MCF 10A (cell line): ENCODE measurements around the gene TMEM132D. TPM values are rescaled to one million over a fixed set of nuclear protein-coding genes. Genes with fewer than 3 reads are reported as not detected.

ENCODE experiments used
- BruUV-seq: library from RNA; stranded (reverse); fragments of 400-500 nt; replicated peaks from 2 replicates; lab custom pipeline; 2021; lab: Mats Ljungman, UMichigan
- CTCF ChIA-PET: fragments of 300-600 bp; sonication (Branson Sonifier 250); formaldehyde crosslinking; extraction: SDS; loops from one replicate; lab custom pipeline; 2021; ENCODE audit warnings: antibody characterized with exemption, inconsistent platforms; lab: Yijun Ruan, JAX
- POLR2A ChIA-PET: fragments of 300-600, 350-650 bp; sonication (Branson Sonifier 250); formaldehyde crosslinking; extraction: SDS; loops from one replicate; lab custom pipeline; 2020; ENCODE audit warnings: antibody characterized with exemption, inconsistent platforms; lab: Yijun Ruan, JAX
- DNase-seq: peaks from one replicate; pipeline ENCODE4 v3.0.0-alpha.2; 2018; ENCODE audit not compliant: unreplicated experiment
- H3K27ac Mint-ChIP-seq: one replicate; pipeline ENCODE4 v1.8.0; 2022; ENCODE audit warnings: mild to moderate bottlenecking, low read depth, mixed read lengths; ENCODE audit not compliant: unreplicated experiment
- H3K27me3 Mint-ChIP-seq: one replicate; pipeline ENCODE4 v1.8.0; 2022; ENCODE audit warnings: mixed read lengths; ENCODE audit not compliant: insufficient read depth, unreplicated experiment
- H3K36me3 Mint-ChIP-seq: one replicate; pipeline ENCODE4 v1.8.0; 2022; ENCODE audit warnings: mild to moderate bottlenecking, moderate library complexity, mixed read lengths; ENCODE audit not compliant: insufficient read depth, unreplicated experiment
- H3K4me1 Mint-ChIP-seq: one replicate; pipeline ENCODE4 v1.8.0; 2022; ENCODE audit warnings: mixed read lengths; ENCODE audit not compliant: insufficient read depth, unreplicated experiment
- H3K4me3 Mint-ChIP-seq: one replicate; pipeline ENCODE4 v1.8.0; 2022; ENCODE audit warnings: mild to moderate bottlenecking, moderate library complexity, mixed read lengths; ENCODE audit not compliant: unreplicated experiment
- H3K9me3 Mint-ChIP-seq: one replicate; pipeline ENCODE4 v1.8.0; 2022; ENCODE audit warnings: mixed read lengths; ENCODE audit not compliant: unreplicated experiment
- CTCF ChIP-seq: fragments of 200-600 bp; IDR thresholded peaks from one replicate; pipeline ENCODE4 v1.8.0; 2022; ENCODE audit warnings: antibody characterized with exemption, mild to moderate bottlenecking; ENCODE audit not compliant: unreplicated experiment
- intact Hi-C: fragments of 100-400 bp; cut with micrococcal nuclease; formaldehyde crosslinking; loops from 2 replicates; pipeline ENCODE4 v1.14.1; 2022
- total RNA-seq: library from RNA; stranded (reverse); gene quantifications from 2 replicates; pipeline ENCODE4 v1.2.3, GENCODE V29; 2022

TMEM132D gene
- total RNA-seq, 1 experiment from 2014 or later: not detected

- Mint-ChIP-seq H3K36me3 (no peaks in the 10 kb centered on the region), H3K27me3 (no peaks in the 10 kb centered on the region), H3K4me3 (no peak overlapping the region), H3K9me3 (peaks cover 41% of the 10 kb centered on the region), H3K4me1 (no peaks in the 10 kb centered on the region), H3K27ac (no peak overlapping the region)
- intact Hi-C loops: no loop called here
- ChIA-PET CTCF (interaction anchor here (0.6 to 1.6 kb wide), 5 partner anchors 68 to 724 kb away, joined by 3 to 5 read pairs (median 4); no protein-coding TSS in a partner anchor), POLR2A (no interaction called here)
- TF ChIP-seq CTCF: no peak
- no TSS peak for BruUV-seq
- no peak for DNase-seq
Observed at GRCh38 chr12:129186952-129187351, 716.9 kb downstream of the TMEM132D start.

- POLR2A ChIA-PET: no interaction called here
- no peak overlapping the region for H3K27ac Mint-ChIP-seq
Observed at GRCh38 chr12:129185855-129186254, 718.0 kb downstream of the TMEM132D start.

GRCh38 chr12:129184127-129184928 is 719.5 kb downstream of the TMEM132D start:
- ChIA-PET POLR2A (no interaction called here), CTCF (interaction anchor here (0.6 to 1.7 kb wide), 3 partner anchors 10 to 860 kb away, joined by 3 to 5 read pairs (median 3); no protein-coding TSS in a partner anchor)
- Mint-ChIP-seq H3K27ac (no peak overlapping the region), H3K4me1 (no peaks in the 10 kb centered on the region), H3K4me3 (no peak overlapping the region), H3K9me3 (peaks cover 60% of the 10 kb centered on the region), H3K36me3 (no peaks in the 10 kb centered on the region), H3K27me3 (no peaks in the 10 kb centered on the region)
- DNase-seq: no peak
- no peak for TF ChIP-seq CTCF
- no TSS peak for BruUV-seq
- intact Hi-C loops: no loop called here

More at GRCh38 chr12:129185855-129186254, 718.0 kb downstream of the TMEM132D start:
- no TSS peak for BruUV-seq
- Mint-ChIP-seq H3K4me1 (no peaks in the 10 kb centered on the region), H3K4me3 (no peak overlapping the region), H3K27me3 (no peaks in the 10 kb centered on the region), H3K36me3 (no peaks in the 10 kb centered on the region), H3K9me3 (peaks cover 52% of the 10 kb centered on the region)
- TF ChIP-seq CTCF: no peak
- intact Hi-C loops: no loop called here
- CTCF ChIA-PET: interaction anchor here (0.7 to 1.6 kb wide), 3 partner anchors 23 to 725 kb away, joined by 3 to 5 read pairs (median 4); no protein-coding TSS in a partner anchor
- DNase-seq: no peak

- Mint-ChIP-seq H3K27ac (no peak overlapping the region), H3K36me3 (no peaks in the 10 kb centered on the region), H3K4me3 (no peak overlapping the region), H3K9me3 (peaks cover 44% of the 10 kb centered on the region), H3K27me3 (no peaks in the 10 kb centered on the region), H3K4me1 (no peaks in the 10 kb centered on the region)
- CTCF ChIA-PET: interaction anchor here (0.7 kb wide), 1 partner anchor 921 kb away, joined by 3 read pairs; no protein-coding TSS in a partner anchor
- no peak for TF ChIP-seq CTCF
- DNase-seq: no peak
- no TSS peak for BruUV-seq
- intact Hi-C loops: no loop called here
- POLR2A ChIA-PET: no interaction called here
Observed at GRCh38 chr12:129179941-129180553, 723.8 kb downstream of the TMEM132D start.
